GM12878 (cell line): ENCODE results near the gene SOWAHC. TPM values are rescaled to one million over a fixed set of nuclear protein-coding genes. Genes with fewer than 3 reads are reported as not detected.

Experiments
- ATF2 ChIP-seq: IDR thresholded peaks from 2 replicates; pipeline ENCODE4 v1.6.1; 2012; ENCODE audit warnings: low read length, inconsistent platforms
- ATF7 ChIP-seq: fragments of 450-650 bp; IDR thresholded peaks from 2 replicates; pipeline ENCODE4 v1.6.1; 2016; ENCODE audit warnings: low read depth, mild to moderate bottlenecking
- BCL11A ChIP-seq: IDR thresholded peaks from 2 replicates; pipeline ENCODE4 v1.6.1; 2011; ENCODE audit warnings: low read depth, low read length
- CHD4 ChIP-seq: fragments of 200-600 bp; sonication (generic); IDR thresholded peaks from 2 replicates; pipeline ENCODE4 v1.6.1; 2016; ENCODE audit warnings: mild to moderate bottlenecking
- CREB1 ChIP-seq: IDR thresholded peaks from 2 replicates; pipeline ENCODE4 v1.6.1; 2012; ENCODE audit warnings: low read depth, mild to moderate bottlenecking, inconsistent platforms
- CREM ChIP-seq: IDR thresholded peaks from 2 replicates; pipeline ENCODE4 v1.6.1; 2014; ENCODE audit warnings: antibody characterized with exemption, low read depth
- E4F1 ChIP-seq: fragments of 450-650 bp; IDR thresholded peaks from 2 replicates; pipeline ENCODE4 v1.6.1; 2018; ENCODE audit warnings: borderline replicate concordance, mild to moderate bottlenecking; ENCODE audit not compliant: partially characterized antibody
- EED ChIP-seq: sonication (generic); IDR thresholded peaks from 2 replicates; pipeline ENCODE4 v1.6.1; 2016; ENCODE audit warnings: antibody characterized with exemption, low read depth
- ESRRA ChIP-seq: IDR thresholded peaks from 2 replicates; pipeline ENCODE4 v1.6.1; 2012; ENCODE audit warnings: mild to moderate bottlenecking, low read length, improper control_type of control experiment
- ETV6 ChIP-seq, 2 experiments: fragments of 450-650 bp in 1 of 2; IDR thresholded peaks in 1 of 2; conservative IDR thresholded peaks in 1 of 2; 2 replicates each; pipeline ENCODE4 v1.6.1; 2014; ENCODE audit warnings: antibody characterized with exemption in 1 of 2, borderline replicate concordance in 1 of 2, low read depth in 1 of 2, mild to moderate bottlenecking in 1 of 2, moderate library complexity in 1 of 2
- FOS ChIP-seq: IDR thresholded peaks from 3 replicates; pipeline ENCODE4 v1.6.1; 2011; ENCODE audit warnings: borderline replicate concordance; ENCODE audit not compliant: insufficient read length; ENCODE audit errors: extremely low read depth
- GABPA ChIP-seq: IDR thresholded peaks from 2 replicates; pipeline ENCODE4 v1.6.1; 2014; ENCODE audit warnings: antibody characterized with exemption, low read depth, mild to moderate bottlenecking, inconsistent platforms
- IKZF1 ChIP-seq: fragments of 450-650 bp; conservative IDR thresholded peaks from 2 replicates; pipeline ENCODE4 v1.6.1; 2017; ENCODE audit warnings: antibody characterized with exemption, mild to moderate bottlenecking
- IRF4 ChIP-seq: IDR thresholded peaks from 2 replicates; pipeline ENCODE4 v1.6.1; 2011; ENCODE audit warnings: low read depth, low read length
- MEF2B ChIP-seq: fragments of 450-650 bp; IDR thresholded peaks from 2 replicates; pipeline ENCODE4 v1.6.1; 2018; ENCODE audit warnings: mild to moderate bottlenecking, moderate library complexity; ENCODE audit not compliant: partially characterized antibody, poor library complexity, severe bottlenecking
- MTA2 ChIP-seq: fragments of 450-650 bp; IDR thresholded peaks from 2 replicates; pipeline ENCODE4 v1.6.1; 2016; ENCODE audit warnings: low read depth, mild to moderate bottlenecking, moderate library complexity
- NBN ChIP-seq: fragments of 450-650 bp; IDR thresholded peaks from 2 replicates; pipeline ENCODE4 v1.6.1; 2016
- NFYA ChIP-seq: IDR thresholded peaks from 2 replicates; pipeline ENCODE4 v1.6.1; 2011; ENCODE audit warnings: low read depth, mild to moderate bottlenecking, low read length, improper control_type of control experiment, borderline replicate concordance
- PKNOX1 ChIP-seq: fragments of 450-650 bp; IDR thresholded peaks from 2 replicates; pipeline ENCODE4 v1.6.1; 2016; ENCODE audit warnings: mild to moderate bottlenecking
- PML ChIP-seq: IDR thresholded peaks from 2 replicates; pipeline ENCODE4 v1.6.1; 2012; ENCODE audit warnings: low read length, inconsistent platforms
- RAD21 ChIP-seq: IDR thresholded peaks from 2 replicates; pipeline ENCODE4 v1.6.1; 2011; ENCODE audit warnings: mild to moderate bottlenecking, low read depth, low read length, moderate library complexity; ENCODE audit not compliant: insufficient read depth
- RFX5 ChIP-seq: IDR thresholded peaks from 2 replicates; pipeline ENCODE4 v1.6.1; 2011; ENCODE audit warnings: low read depth, low read length, improper control_type of control experiment
- RUNX3 ChIP-seq: IDR thresholded peaks from 2 replicates; pipeline ENCODE4 v1.6.1; 2012; ENCODE audit warnings: low read length, inconsistent platforms
- ZBED1 ChIP-seq: IDR thresholded peaks from 2 replicates; pipeline ENCODE4 v1.6.1; 2016; ENCODE audit warnings: borderline replicate concordance
- polyA plus RNA-seq, 11 experiments: library from polyadenylated mRNA; depleted of rRNA in 4 of 11; unstranded in 6 of 11; stranded (reverse) in 5 of 11; fragments of >200 nt; fragmentation: Nextera tagmentation in 4 of 11; fragmentation: Illumina TruSeq in 1 of 11; extraction: Ambion mirVana in 4 of 11; extraction: Trizol in 1 of 11; gene quantifications; 1 replicate in 1 of 11; 2 replicates in 10 of 11; pipeline versions ENCODE4 v1.2.1 to v1.2.3, GENCODE V29; 2011 to 2016; ENCODE audit warnings: inconsistent platforms in 2 of 11, missing spikeins in 2 of 11, low read depth in 1 of 11
- total RNA-seq, 4 experiments: library from RNA; depleted of rRNA in 3 of 4; stranded (reverse); fragments of >200 nt in 3 of 4; fragmentation: Illumina TruSeq in 1 of 4; extraction: Trizol in 1 of 4; gene quantifications; 2 replicates each; pipeline versions ENCODE4 v1.2.1 to v1.2.3, GENCODE V29; 2013 to 2021

SOWAHC gene
- total and polyA plus RNA-seq, 10 of the 15 experiments (the other 5 are each of a cell fraction or from before 2014, with no cell fraction given), result 0.48 to 2.6 (median 1.8) TPM

DNA sequence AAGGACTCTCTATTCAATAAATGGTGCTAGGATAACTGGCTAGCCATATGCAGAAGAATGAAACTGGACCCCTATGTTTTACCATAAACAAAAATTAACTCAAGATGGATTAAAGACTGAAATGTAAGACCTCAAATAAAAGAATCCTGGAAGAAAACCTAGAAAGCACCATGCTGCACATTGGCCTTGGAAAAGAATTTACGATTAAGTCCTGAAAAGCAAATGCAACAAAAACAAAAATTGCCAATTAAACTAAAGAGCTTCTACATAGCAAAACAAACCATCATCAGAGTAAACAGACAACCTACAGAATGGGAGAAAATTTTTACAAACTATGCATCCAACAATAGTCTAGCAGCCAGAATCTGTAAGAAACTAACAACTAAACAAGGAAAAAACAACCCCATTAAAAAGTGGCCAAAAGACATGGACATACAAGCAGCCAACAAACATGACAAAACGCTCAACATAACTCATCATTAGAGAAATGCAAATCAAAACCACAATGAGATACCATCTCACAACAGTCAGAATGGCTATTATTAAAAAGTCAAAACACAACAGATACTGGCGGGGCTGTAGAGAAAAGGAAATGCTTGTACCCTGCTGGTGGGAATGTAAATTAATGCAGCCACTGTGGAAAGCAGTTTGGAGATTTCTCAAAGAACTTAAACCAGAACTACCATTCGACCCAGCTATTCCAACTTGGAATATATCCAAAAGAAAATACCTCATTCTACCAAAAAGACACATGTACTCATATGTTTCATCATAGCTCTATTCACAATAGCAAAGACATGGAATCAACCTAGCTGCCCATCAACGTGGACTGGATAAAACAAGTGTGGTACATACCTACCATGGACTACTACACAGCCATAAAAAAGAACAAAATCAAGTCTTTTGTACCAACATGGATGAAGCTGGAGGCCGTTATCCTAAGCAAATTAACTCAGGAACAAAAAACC, 31.0 kb upstream of the SOWAHC start (continued):
- TF ChIP-seq CREM (peak; percentile 13; the same call in 1 of the 2 replicates), ETV6 (conservative IDR thresholded peaks at IDR 0.05 in 1 of 2, IDR thresholded peaks at IDR 0.05 in 1 of 2; ENCODE audit: borderline replicate concordance in 1 of 2, low read depth in 1 of 2) (peak in 1 of 2 experiments; percentile 58; a peak in 1 of 4 replicates), CHD4 (no peak), ATF7 (peak; percentile 74), PKNOX1 (peak; percentile 53; the same call in 1 of the 2 replicates), GABPA (no peak), ATF2 (peak; percentile 53; the same call in 1 of the 2 replicates), RAD21 (no peak), MTA2 (peak; percentile 91), MEF2B (peak; percentile 56), PML (0 out of 2 replicates have a peak, but pooled peaks have one; percentile 53), CREB1 (peak; percentile 27; the same call in 1 of the 2 replicates), E4F1 (no peak), ESRRA (no peak), EED (peak; percentile 86), NFYA (no peak), RUNX3 (peak; percentile 90), IKZF1 (peak; percentile 53), NBN (peak; percentile 70; the same call in 1 of the 2 replicates), ZBED1 (peak; percentile 71; the same call in 1 of the 2 replicates), IRF4 (peak; percentile 70; the same call in 1 of the 2 replicates), RFX5 (no peak), FOS (no peak), BCL11A (peak; percentile 73; the same call in 1 of the 2 replicates)
